GM12892 (cell line): ENCODE data around the gene FGR.

Experiments used
- POLR2A ChIP-seq: IDR thresholded peaks from 2 replicates; pipeline ENCODE4 v1.6.1; 2011; ENCODE audit warnings: low read depth, low read length, control low read depth
- TAF1 ChIP-seq: IDR thresholded peaks from 2 replicates; pipeline ENCODE4 v1.6.1; 2011; ENCODE audit warnings: low read depth, mild to moderate bottlenecking, control low read depth, low read length, borderline replicate concordance

DNA sequence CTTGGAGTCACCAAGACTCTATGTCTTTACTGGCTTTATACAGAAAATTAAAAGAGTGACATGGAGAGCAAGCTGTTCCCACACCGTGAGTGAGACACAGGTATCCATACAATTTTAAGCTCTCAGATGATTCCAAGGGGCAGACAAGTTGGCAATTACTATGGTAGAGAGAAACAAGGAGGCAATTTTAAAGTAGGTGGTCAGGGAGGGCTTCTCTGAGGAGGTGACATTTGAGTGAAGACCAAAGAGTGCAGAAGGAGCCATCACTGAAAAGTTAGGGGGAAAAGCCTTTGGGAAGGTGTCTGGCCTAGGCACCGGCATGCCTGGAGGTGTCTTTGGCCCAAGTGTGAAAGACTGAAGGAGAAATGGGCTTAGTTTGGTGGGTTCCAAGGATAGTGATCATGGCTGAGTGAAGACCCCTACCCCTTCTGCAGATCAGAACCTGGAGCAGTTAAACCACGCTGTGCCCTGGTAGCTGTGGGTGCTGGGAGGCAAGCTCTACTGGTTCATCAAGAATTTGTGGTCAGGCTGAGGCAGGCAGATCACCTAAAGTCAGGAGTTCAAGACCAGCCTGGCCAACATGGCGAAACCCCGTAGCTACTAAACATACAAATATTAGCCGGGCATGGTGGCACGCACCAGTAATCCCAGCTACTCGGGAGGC, 26.6 kb upstream of the FGR start:
- TF ChIP-seq TAF1: no peak
- no peak for TF ChIP-seq POLR2A
